Occipital lobe (tissue), 2 donors: ENCODE measurements around the gene IL1RAPL1. TPM values are rescaled to one million over a fixed set of nuclear protein-coding genes. Genes with fewer than 3 reads are reported as not detected.
"Not testable (repeated sequence)": the region's sequence is repeated elsewhere in the genome, so short reads cannot be mapped to it uniquely, and the experiment has no call there.

Source experiments
- DNase-seq: peaks from one replicate; lab custom pipeline; 2025; lab: John Stamatoyannopoulos, UW
- total RNA-seq: library from RNA; depleted of rRNA; stranded (reverse); fragments of >200 nt; gene quantifications from one replicate; pipeline ENCODE4 v1.2.3, GENCODE V29; 2014

IL1RAPL1 gene
- total RNA-seq, 1 donor from 2014 or later: 17.0 TPM

DNA sequence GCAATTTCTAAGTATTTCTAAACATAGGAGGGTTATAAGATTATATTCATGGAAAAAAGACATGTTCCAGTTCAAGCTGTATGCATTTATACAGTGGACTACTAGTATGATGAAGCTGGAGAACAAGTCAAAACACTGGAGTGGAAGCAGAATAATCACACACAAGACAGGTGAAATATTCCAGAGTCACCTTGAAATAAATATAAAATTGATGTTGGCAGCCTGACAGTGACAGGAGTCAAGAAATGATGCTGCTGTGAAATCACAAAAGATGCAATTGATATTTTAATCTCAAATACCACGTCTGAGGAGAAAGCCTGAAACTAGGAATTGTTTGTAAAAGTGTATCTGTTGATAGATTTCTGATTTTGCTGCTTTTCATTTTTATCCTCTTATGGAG, 667.3 kb downstream of the IL1RAPL1 start:
- no peak for DNase-seq

DNA sequence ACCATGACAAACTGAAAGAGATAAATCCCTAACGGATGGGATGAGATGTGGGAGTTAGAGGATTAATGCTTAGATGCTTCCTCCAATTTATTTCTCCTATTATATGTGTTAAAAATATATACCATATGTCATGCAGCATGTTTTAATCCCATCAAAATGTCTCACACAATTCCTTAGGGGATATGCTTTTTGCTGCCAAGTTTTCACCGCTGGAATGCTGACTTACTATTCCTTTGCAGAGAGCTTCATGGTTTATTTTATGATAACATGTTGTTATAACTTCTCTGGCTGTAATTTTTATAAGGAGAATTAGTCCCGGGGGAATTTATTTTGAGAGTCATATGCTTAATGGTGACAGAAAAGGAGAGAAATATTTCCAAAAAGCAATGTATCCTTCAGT, 670.3 kb downstream of the IL1RAPL1 start:
- no peak for DNase-seq

DNA sequence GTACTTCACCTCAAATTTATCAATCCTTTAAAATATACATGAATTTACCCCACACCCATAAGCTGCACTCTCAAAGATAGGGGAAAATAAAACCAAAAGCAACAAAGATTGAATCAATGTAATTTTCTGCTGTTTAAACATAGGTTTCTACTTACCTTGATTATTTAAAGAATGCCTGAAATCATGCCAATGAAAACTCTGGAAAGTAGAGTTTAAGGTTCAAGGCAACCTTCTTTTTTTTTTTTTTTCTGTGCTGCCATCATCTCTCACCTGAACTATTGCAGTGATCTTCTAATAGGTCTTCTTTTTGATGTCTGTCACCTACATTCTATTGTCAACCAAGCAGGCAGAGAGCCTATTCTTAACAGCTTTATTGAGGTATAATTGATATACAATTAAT, 682.1 kb downstream of the IL1RAPL1 start:
- no peak for DNase-seq

DNA sequence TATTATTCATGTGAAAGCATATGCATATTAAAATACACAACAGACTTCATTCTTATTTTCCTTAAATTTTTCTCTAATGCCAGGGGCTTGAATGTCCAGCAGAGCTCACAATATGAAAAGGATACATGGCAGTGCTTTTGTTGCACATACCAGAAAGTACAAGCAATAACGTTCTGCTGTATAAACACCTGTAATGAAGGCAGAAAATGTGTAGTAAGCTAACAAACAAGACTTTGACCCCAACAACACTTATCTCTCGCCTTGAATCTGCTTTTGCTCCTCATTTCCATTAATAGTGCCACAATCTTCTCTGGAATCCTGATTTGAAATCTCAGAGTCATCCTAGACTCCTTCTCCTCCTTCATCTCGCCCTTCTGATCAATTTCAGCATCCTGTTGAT, 687.3 kb downstream of the IL1RAPL1 start:
- DNase-seq: no peak

DNA sequence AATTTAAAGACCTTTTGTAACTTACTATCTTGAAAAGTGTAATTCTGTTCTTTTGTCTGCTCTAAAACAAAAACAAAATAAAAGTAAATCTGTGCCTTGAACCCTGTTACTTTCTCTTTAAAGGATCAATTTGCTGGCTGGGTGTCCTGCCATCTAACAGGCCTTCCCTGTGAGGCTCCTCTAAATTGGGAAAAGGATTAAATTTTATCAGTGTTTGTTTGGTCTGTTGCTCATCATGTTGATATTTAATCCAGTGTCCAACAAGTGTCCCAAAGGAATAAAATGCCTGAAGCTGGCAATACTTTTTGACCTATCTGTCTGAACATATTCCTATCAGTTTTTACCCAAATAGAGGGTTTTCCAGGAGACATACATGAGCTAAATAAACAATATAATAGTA, 688.7 kb downstream of the IL1RAPL1 start:
- DNase-seq: no peak

DNA sequence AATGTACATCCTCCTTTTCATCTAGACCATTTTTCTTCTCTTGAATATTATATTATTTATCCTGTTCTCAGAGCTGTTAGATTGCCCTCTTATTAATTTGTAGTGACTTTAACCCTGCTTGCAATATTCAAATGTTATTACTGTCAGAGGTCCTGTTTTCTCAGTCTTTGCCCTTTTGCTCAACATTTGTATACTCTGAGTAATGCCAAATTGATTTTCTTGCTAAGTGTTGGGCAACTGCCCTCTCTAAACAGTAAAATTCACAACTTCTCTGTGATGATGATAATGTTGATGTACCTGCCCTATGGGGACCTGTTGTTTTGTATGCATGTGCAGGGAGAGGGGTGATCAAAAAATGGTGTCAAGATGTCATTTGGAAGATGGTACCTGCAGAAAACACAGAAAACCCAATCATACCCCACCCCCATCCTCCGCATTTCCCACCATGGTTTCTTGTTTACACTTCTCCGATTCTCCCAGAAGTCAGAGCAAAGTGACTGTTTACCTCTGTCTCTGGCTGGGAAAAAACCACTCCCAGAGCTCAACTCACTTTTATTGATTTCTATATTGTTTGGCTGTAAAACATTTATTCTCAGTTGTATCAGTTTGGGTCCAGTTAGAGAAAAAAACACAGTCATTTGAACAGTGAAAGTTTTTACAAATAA, 694.0 kb downstream of the IL1RAPL1 start:
- no peak for DNase-seq

DNA sequence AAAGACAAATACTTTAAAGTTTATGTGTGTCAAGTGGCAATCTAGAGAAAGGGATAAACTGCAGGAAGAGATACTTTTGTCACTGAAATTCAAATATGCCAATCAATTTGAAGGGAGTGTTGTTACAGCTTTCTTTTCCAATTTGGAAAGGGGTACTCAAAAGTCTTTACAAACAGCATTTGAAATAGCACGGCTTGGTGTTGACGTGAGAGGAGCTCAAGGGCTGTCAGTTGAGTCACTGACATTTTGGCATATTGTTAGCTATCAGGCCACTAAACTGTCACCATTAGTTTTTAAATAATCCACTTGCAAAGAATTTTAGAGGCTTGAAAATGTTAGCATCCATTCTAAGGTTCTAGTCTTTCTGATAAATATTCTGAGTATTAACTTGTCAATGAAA, 698.4 kb downstream of the IL1RAPL1 start:
- DNase-seq: no peak

DNA sequence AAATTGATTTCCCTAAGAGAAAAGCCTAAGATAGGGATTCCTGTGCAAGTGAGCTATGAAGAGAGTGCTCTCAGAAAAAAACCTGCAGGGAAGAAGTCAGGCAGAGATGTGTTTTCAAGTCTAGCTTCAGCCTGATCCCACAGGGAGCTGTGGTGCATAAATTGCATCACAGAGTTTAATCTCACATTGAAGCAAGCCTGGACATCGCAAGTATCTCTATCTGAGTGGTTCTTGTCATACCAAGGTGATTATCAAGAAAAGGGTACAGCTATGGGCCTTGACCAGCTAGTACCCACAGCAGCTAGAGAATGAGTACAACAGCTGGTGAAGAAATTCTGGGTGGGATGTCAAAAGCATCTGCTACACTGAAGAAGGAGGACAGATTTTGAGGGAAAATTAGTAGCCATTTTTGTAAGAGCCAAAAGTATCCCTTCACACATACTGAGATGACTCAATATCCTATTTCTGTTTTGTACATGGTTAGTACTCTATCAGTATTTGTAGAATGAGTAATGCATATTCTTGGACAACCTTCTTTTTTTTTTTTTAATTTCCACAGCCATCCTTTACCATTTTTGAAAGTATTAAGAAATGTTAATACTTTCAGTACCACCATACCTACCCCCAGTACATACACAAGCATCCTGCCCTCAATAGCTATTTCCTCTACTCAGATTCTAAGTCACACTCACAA, 708.9 kb downstream of the IL1RAPL1 start:
- no peak for DNase-seq

DNA sequence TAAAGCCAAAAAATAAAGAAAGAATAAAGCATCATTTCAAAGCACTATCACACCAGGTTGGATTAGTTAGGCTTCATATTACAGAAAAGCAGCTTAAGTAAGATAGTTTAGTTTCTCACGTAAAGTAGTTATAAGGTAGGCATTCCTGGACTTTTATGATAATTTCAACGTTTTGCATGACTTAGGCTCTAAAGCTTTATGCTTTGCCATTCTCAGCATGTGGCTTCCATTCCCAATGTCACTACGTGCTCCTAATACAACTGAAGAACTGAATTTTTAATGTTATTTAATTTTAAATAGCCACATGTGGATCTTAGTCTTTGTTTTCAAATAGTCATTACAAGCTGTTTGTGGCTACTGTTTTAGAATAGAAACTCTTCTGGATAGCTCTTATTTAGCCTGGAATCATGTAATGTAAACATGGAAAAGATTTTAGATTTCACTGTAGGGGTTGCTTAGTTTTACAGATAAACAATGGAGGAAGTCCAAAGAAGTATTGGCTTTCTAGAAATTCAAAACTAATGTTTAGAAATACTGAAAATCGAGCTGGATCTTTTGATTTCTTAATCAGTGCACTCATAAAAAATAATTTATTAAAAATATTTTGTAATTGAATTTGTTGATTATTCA, 710.0 kb downstream of the IL1RAPL1 start:
- DNase-seq: no peak

DNA sequence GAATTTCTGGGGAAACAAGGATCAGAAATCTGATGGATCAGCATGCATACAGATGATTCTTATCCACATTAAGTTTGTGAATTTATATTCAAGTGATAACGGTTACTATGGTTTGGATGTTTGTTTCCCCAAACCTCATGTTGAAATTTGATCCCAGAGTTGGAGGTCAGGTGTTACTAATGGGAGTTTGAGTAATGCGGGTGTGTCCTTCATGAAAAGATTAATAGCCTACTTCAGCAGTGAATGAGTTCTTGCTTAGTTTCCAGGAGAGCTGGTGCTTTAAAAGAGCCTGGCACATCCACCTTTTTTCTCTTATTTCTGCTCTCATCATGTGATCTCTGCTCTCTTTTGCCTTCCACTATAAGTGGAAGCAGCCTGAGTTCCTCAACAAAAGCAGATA, 712.4 kb downstream of the IL1RAPL1 start:
- DNase-seq: no peak

DNA sequence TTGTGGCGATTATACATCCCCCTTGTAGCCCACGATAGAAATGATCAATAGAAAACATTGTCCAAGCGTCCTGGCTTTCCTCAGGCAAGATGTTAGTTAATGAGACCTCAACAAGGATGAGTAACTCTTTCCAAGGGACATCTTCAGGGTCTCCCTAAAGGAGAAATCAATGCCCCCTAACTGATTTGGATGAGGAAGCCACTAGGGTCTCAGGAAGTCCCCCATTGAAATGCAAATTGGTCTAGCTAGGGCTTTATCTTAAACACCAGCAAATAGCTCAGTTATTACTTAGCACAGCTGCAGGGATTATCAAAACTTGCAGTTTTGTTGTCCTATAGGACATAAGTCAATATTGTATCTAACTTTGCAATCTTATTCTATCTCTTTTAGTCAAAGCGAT, 721.5 kb downstream of the IL1RAPL1 start:
- DNase-seq: no peak

DNA sequence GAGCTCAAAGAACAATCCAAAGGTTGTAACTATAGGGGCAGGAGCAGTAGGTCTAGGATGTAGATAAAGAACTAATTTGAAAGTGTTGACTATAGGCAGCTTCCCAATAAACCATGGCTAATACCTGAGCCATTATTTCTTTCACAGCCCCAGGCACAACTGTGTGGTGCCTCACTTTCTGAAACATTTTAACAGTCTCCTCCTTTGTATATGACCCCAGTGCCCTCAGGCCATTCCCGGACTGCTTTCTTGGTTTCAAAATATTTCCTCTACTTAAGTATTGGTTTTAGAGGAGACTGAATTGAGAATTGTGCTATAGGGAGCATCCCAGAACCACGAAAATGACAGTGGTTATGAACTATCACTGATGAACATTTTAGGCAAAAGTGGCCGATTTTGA, 728.7 kb downstream of the IL1RAPL1 start:
- no peak for DNase-seq

DNA sequence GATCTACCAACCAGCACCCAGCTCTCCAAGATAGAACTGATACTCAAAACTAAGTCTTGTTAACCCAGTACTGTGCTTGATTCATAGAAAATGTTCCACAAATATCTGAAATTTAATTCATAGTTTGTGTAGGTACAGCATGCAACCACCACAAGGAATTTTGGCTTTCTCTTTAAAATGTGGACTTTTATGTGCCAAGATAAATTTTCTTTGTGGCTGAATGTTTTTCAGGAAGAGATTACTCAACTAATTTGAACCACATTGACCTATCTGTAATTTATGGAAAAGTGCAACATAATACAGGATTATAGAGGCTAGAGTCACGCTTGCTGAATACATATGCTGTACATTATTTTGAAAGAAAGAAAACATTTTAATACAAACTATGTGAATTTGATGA, 730.8 kb downstream of the IL1RAPL1 start:
- no peak for DNase-seq

DNA sequence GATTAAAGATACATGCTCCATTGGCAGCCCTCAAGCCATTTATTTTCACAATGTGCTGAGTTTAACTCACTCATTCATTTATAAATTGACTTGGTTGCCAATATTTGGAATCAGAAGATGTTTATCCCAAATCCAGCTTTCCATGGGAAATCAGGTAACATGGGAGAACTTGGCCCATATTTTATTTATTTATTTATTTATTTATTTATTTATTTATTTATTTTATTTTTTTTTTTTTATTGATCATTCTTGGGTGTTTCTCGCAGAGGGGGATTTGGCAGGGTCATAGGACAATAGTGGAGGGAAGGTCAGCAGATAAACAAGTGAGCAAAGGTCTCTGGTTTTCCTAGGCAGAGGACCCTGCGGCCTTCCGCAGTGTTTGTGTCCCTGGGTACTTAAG, 745.2 kb downstream of the IL1RAPL1 start:
- DNase-seq: not testable (repeated sequence)

DNA sequence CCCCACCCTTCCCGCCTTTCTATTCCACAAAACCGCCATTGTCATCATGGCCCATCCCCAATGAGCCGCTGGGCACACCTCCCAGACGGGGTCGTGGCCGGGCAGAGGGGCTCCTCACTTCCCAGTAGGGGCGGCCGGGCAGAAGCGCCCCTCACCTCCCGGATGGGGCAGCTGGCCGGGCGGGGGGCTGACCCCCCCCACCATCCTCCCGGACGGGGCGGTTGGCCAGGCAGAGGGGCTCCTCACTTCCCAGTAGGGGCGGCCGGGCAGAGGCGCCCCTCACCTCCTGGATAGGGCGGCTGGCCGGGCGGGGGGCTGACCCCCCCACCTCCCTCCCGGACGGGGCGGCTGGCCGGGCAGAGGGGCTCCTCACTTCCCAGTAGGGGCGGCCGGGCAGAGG, 745.8 kb downstream of the IL1RAPL1 start:
- not testable (repeated sequence) for DNase-seq

DNA sequence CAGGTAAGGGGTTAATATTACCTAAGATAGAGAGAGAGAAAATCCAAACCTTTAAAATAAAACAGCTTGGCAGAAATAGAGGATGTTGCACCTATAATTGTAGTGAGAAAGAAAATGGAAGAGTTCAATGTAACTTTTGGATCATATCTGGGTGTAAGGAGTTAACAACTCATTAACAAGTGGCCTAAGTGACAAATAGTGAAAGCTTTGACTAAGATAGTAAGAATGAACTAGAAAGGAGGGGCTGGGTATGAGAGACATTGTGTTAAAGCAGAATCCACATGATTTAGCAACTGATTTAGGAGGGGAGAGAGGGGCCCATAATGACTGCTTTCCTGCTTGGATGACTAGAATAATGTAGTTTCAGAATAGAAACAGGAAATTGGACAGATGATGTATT, 761.0 kb downstream of the IL1RAPL1 start:
- DNase-seq: no peak

DNA sequence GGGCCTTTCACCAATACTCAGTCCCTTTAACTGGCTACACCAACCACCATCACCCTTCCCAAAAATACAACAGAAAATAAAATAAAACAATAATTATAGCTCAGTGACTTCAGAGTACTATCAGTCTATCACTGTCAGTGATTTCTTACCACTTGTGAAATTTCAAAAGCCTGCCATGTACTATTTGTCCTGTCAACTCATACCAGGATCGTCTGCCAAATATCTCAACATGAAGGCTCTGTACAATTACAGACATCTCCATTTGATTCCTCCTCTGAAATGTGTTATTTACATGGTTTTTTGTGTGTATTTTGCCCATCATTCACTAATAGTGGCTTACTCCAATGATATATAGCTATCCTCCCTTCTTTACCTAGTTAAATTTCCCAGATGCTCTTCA, 772.0 kb downstream of the IL1RAPL1 start:
- no peak for DNase-seq

DNA sequence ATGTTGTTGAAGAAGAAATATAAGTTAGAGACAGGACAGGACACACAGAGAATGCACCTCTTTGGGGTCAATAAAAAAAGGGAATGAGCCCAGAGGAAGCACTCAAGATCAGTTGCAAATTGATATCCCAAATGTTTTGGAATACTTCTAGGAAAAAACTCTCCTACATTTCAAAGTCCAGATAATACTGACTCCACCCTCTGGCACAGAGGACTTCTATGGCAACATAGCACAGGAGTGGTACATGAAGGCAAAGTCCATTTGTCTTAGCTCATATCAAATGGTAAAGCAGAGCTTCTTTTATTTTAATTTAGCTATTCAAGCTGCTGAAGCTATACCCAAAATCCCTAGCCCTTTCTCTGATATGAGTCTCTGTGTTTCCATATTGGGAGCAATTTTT, 787.5 kb downstream of the IL1RAPL1 start:
- DNase-seq: not testable (repeated sequence)

DNA sequence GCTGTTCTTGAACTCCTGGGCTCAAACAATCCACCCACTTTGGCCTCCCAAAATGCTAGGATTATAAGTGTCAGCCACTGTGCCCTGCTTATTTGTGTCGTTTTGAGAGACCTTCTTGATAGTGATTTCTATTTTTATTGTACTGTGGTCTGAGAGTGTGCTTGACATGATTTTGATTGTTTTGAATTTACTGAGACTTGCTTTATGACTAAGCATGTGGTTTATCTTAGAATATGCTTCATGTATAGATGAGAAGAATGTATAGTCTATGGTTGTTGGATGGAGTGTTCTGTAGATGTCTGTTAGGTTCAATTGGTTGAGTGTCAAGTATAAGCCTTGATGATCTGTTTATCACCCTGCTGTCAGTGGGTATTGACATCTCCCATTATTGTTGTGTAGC, 789.3 kb downstream of the IL1RAPL1 start:
- DNase-seq: no peak

DNA sequence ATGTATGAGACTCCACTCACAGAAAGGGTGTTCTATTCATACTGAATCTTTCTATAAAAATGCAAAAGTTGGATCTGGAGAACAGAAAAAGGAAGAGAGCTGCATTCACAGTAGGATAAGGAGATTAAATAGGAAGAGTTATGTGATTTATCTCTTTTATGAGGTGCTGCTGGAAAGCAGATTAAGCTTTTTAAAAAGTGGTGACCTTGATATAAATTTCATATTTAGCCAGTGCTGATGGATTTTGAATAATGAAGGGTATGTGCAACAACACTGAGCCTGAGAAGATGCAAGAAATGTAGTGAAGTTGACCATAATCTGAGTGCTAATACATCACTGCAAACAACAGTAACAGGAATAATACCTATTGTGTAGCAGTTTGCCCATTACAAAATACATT, 795.6 kb downstream of the IL1RAPL1 start:
- no peak for DNase-seq

DNA sequence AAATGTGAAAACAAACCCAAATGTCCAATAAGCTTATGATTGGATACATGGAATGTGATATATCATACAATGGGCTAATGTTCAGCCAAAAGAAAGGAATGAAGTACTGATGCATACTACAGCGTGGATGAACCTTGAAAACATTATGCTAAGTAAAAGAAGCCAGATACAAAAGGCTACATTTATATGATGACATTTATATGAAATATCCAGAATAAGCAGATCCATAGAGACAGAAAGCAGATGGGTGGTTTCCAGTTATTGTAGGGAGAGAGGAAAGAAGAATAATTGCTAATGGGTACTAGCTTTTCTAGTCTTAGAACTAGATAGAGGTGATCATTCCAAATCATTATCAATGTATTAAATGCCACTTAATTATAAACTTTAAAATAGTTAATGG, 801.3 kb downstream of the IL1RAPL1 start:
- no peak for DNase-seq

DNA sequence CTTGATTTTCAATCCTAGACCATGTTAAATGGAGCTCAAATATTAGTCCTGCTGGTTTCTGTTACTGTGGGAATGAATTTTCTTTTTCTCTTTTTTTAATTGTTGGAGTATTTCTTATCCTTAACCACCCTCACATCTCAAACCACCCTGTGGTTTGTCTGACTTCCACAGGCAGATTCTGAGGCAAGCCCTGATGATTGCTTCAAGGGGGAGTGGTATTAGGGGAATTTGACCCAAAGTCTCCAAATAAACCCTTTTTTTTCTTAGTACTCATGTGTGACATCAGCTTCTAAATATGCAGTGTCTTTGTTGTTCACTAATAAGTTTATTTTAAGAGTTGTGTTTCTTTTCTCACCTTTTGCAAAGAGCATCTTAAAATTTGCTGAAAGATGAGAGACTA, 810.3 kb downstream of the IL1RAPL1 start:
- no peak for DNase-seq

DNA sequence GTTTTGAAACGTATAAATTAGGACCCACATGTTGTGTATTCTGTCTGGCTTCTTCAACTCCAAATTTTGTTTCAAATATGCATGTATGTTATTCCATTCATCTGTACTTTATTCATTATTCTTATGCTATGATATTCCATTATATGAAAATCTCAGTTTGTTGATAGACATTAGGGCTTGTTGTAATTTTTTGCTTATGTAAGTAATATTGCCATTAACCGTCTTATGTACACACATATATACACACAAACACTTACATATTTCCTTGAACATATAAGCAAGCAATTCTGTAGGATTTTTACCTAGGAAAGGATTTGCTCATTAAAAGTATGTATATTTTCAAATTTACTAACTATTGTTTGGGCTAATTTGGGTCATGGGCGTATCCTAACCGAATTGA, 820.1 kb downstream of the IL1RAPL1 start:
- no peak for DNase-seq
